ENCODE measurements around the gene FLNA. TPM values are rescaled to one million over a fixed set of nuclear protein-coding genes. Genes with fewer than 3 reads are reported as not detected.
"Not testable (repeated sequence)": the region's sequence is repeated elsewhere in the genome, so short reads cannot be mapped to it uniquely, and the experiment has no call there.

The FLNA gene
- total RNA-seq, 1 donor from 2014 or later, result 1,271 TPM

GRCh38 chrX:154309041-154309775 lies 65.2 kb downstream of the FLNA start:
- intact Hi-C loops (cut with micrococcal nuclease), result no loop called here

DNA sequence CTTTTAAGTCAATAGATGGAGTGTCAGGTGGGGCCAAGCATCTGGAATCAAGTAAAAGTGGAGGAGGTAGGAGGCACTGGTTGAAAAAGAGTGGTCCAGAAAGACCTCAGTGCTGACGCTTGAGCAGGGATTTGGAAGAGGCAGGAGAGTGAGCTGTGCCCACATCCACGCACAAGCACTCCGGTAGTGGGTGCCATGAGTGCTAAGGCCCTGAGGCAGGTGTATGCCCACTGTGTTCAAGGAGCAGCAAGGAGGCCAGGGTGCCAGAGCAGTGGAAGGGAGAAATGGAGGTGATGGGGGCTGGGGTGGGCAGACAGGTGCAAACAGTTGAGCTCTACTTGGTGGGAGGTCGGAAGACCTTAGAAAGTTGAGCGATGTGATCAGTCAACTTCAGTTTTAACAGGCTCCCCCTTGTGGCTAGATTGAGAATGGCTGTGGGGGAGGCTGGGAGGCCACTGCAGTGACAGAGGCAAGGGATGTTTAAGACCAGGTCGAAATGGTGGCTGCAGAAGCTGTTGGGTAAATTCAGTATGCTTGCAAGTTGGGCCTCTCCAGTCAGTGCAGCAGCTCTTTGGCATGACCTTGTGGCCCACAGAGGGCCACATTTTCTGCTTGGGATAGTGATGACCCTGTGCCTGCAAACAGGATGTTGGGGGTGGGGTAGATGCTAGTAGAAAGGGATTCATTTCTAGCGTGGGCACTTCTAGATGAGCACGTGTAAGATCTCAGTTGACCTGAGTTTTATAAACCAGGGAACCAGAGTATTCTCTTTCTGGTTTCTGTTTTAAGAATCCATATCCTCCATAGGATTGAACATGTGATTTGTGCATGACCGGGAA lies 66.1 kb downstream of the FLNA start:
- intact Hi-C loops (cut with micrococcal nuclease), result no loop called here

DNA sequence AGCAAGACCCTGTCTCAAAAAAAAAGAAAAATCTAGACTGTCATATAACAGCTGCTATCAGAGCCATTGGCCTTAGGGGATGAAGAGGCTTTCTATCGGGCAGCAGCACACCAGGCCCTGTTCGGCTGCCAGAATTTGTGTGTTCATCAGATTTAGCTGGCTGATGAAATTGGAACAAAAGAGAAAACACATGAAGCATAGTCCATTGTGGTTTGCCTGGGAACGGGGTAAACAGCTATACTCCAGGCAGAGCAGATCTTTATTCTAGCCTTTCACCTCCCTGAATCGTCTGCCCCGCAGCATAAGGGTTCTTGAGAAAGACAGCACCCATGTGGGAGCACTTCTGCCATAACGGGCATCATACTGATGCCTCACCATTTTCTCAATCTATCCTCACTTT lies 67.2 kb downstream of the FLNA start:
- intact Hi-C loops (cut with micrococcal nuclease), result no loop called here

DNA sequence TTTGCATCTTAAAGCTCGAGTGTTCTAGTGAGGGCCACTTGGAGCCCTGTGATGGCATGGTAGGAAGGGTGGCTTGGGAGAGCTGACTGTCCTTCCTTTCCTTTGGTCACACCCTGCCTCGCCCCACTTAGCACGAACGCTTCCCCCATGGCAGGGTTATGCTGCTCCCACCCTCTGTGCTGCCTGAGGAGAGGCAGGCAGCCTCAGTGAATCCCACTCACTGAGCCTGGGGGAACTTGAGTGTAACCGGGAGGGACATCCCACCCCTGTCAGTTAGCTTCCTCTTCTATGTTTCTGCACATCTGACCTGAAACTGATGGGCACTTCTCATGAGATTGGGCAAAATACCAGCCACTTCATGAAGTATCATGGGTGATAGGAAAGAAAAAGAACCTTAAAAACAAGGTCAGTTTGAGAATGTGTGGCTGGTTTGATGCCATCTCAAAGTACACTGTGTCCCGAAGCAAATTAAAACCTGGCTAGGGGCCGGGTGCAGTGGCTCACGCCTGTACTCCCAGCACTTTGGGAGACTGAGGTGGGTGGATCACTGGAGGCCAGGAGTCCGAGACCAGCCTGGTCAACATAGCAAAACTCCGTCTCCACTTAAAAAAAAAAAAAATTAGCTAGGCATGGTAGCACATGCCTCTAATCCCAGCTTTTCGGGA lies 68.8 kb downstream of the FLNA start:
- intact Hi-C loops (cut with micrococcal nuclease), result no loop called here

DNA sequence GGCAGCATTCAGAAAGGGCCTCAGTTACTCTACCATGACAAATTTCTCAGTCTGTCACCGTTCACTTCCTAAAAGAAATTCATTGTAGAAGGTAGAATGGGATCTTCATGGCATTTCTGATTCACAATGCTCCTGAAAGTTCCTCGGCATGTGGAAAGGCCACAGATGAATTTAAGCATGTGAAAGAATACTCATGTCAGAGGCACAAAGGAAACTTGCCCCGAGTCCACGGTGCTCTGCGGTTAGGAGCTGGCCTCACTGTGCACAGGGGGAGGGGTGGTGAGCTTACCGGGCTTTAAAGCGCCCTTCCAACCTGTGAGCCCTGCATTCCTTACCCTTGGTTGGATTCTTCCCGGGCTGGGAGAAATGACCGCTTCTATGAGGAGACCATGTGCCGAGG lies 69.6 kb downstream of the FLNA start:
- intact Hi-C loops (cut with micrococcal nuclease), result no loop called here

DNA sequence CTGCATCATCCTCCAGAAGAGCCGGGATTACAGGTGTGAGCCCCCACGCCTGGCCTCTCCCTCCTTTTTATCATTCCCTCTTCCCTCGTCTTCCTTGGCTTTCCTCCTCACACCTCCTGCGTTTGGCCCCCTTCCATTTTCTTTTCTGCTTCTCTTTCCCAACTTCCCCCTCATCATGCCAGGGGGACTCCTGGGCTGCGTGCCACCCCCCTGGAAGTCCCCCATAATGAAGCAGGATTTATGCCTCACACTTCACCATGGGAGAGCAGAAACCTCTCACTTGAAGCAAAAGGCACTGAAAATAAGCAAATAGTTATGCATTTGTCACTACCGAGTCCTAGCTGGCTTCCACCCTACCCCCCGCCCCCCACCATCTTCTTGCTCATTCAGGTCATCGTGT lies 71.0 kb downstream of the FLNA start:
- intact Hi-C loops (cut with micrococcal nuclease), result no loop called here

- intact Hi-C loops (cut with micrococcal nuclease), result not testable (repeated sequence)
Observed at GRCh38 chrX:154302998-154303397, 71.4 kb downstream of the FLNA start.

DNA sequence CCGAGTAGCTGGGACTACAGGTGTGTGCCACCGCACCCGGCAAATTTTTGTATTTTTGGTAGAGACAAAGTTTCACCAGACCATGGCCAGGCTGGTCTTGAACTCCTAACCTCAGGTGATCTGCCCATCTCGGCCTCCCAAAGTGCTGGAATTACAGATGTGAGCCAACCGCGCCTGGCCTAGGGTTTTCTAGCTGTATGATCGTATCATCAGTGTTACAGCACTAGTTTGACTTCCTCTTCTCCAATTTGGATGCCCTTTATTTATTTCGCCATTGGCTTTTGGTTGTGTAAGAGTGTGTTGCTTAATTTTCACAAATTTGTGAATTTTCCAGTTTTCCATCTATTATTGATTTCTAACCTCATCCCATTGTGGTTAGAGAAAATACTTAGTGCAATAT lies 73.6 kb downstream of the FLNA start:
- intact Hi-C loops (cut with micrococcal nuclease), result no loop called here

Other genes starting within 250 kb of the FLNA start
- not detected in 2 replicates for gene OPN1LW, start 230.4 kb downstream of the FLNA start, total RNA-seq
- gene OPN1MW, start 192.0 kb downstream of the FLNA start, total RNA-seq, result not detected in 2 replicates
- gene OPN1MW2, start 154.9 kb downstream of the FLNA start, total RNA-seq, result not detected in 2 replicates
- not detected in 2 replicates for gene OPN1MW3, start 117.1 kb downstream of the FLNA start, total RNA-seq
- not detected in 2 replicates for gene TEX28, start 79.5 kb downstream of the FLNA start, total RNA-seq
- gene TKTL1, start 78.8 kb downstream of the FLNA start, total RNA-seq, result 0.98 and 1.0 TPM in 2 replicates
- 56.4 and 61.3 TPM in 2 replicates for gene EMD, start 4.7 kb upstream of the FLNA start, total RNA-seq
- 3,046 and 3,070 TPM in 2 replicates for gene RPL10, start 23.7 kb upstream of the FLNA start, total RNA-seq
- gene DNASE1L1, start 34.6 kb upstream of the FLNA start, total RNA-seq, result 21.2 and 24.8 TPM in 2 replicates
- 95.9 and 97.3 TPM in 2 replicates for gene TAFAZZIN, start 36.9 kb upstream of the FLNA start, total RNA-seq
- 43.2 and 46.1 TPM in 2 replicates for gene ATP6AP1, start 54.0 kb upstream of the FLNA start, total RNA-seq
- 99.0 and 102 TPM in 2 replicates for gene GDI1, start 62.5 kb upstream of the FLNA start, total RNA-seq
- gene FAM50A, start 69.5 kb upstream of the FLNA start, total RNA-seq, result 65.3 and 74.3 TPM in 2 replicates
- gene PLXNA3, start 83.6 kb upstream of the FLNA start, total RNA-seq, result 29.0 and 29.8 TPM in 2 replicates
- 50.6 and 52.5 TPM in 2 replicates for gene LAGE3, start 104.6 kb upstream of the FLNA start, total RNA-seq
- gene UBL4A, start 112.0 kb upstream of the FLNA start, total RNA-seq, result 43.7 and 47.7 TPM in 2 replicates
- gene SLC10A3, start 116.0 kb upstream of the FLNA start, total RNA-seq, result 22.1 and 22.3 TPM in 2 replicates
- 30.5 and 32.4 TPM in 2 replicates for gene FAM3A, start 141.6 kb upstream of the FLNA start, total RNA-seq
- 67.9 and 68.2 TPM in 2 replicates for gene G6PD, start 172.2 kb upstream of the FLNA start, total RNA-seq
- 41.9 and 45.1 TPM in 2 replicates for gene IKBKG, start 173.0 kb upstream of the FLNA start, total RNA-seq
- not detected in 2 replicates for gene CTAG1A, start 210.5 kb upstream of the FLNA start, total RNA-seq
- gene CTAG1B, start 244.6 kb upstream of the FLNA start, total RNA-seq, result not detected in 2 replicates

Measured in T-helper 2 cell treated with Interferon-gamma antibody and Interleukin-4, amounts not matched to agents 100 ng/mL and 5 ng/mL, for 36 hours (primary cell).